ENCODE data around the gene MUCL3. TPM values are rescaled to one million over a fixed set of nuclear protein-coding genes. Genes with fewer than 3 reads are reported as not detected.

Gene MUCL3
- total and polyA plus RNA-seq, 8 donors, result 0.87 to 346 (median 76.8) TPM

DNA sequence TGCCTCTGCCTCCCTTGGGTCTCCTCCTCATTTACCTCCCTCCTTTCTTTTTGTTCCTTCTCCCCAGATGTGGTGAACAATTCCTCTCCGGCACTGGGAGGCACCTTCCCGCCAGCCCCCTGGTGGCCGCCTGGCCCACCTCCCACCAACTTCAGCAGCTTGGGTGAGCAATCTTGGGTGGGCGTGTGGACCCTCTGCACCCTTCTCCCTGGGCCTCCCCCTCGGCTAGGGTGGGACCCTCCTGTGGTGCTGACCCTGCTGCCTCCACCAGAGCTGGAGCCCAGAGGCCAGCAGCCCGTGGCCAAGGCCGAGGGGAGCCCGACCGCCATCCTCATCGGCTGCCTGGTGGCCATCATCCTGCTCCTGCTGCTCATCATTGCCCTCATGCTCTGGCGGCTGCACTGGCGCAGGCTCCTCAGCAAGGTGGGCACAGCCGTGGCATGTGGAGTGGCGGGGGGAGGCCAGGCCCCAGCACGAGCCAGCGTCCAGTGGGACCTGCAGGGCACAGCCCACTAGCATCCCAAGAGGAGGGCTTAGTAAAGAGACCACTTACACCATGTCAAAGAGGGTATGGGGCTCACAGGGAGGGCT lies 47.7 kb upstream of the MUCL3 start:
- H3K36me3 ChIP-seq, result peaks cover 57 to 97% (median 95%) of the 10 kb centered on the region in 4 donors
- 82 to 89% (median 86%) methylated on average over 10 to 16 of the region's 16 CpGs for WGBS, 5 donors

DNA sequence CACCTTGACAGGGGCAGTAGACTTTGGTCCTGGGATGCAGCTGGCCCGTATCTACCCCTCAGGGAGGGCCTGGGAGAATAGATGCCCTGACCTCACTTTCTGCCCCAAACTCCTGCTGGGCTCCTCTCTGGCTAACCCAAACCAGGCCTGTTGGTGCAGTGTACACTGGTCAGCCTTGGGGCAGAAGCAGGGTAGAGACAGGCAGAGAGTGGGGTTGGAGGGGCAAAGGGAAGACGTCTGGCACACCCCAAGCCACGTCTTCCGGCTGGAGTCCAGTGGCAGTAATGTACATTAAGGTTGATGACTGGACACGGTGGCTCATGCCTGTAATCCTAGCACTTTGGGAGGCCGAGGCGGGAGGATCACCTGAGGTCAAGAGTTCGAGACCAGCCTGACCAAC lies 47.1 kb upstream of the MUCL3 start:
- intact Hi-C loops (cut with DNase I; ENCODE audit: low total_unique reads), result no loop called here
- peaks cover 63 to 100% (median 100%) of the 10 kb centered on the region in 4 donors for H3K36me3 ChIP-seq
- WGBS, 5 donors, result 86 to 91% (median 90%) methylated on average over 8 of the region's 8 CpGs

More for the DNA sequence above, 47.7 kb upstream of the MUCL3 start:
- Histone ChIP-seq H3K27me3 (no peaks in the 10 kb centered on the region), H3K9me3 (no peaks in the 10 kb centered on the region), H3K4me1 (peaks cover 0 to 30% (median 12%) of the 10 kb centered on the region in 4 donors), H3K27ac (no peak overlapping the region), H3K4me3 (no peak overlapping the region)
- no peak for DNase-seq
- TF ChIP-seq POLR2AphosphoS5 (IDR thresholded peaks at IDR 0.05) (no peak), EP300 (IDR thresholded peaks at IDR 0.05) (no peak), POLR2A (IDR thresholded peaks at IDR 0.05) (no peak)
- TF ChIP-seq, protein P1, sequence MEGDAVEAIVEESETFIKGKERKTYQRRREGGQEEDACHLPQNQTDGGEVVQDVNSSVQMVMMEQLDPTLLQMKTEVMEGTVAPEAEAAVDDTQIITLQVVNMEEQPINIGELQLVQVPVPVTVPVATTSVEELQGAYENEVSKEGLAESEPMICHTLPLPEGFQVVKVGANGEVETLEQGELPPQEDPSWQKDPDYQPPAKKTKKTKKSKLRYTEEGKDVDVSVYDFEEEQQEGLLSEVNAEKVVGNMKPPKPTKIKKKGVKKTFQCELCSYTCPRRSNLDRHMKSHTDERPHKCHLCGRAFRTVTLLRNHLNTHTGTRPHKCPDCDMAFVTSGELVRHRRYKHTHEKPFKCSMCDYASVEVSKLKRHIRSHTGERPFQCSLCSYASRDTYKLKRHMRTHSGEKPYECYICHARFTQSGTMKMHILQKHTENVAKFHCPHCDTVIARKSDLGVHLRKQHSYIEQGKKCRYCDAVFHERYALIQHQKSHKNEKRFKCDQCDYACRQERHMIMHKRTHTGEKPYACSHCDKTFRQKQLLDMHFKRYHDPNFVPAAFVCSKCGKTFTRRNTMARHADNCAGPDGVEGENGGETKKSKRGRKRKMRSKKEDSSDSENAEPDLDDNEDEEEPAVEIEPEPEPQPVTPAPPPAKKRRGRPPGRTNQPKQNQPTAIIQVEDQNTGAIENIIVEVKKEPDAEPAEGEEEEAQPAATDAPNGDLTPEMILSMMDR (IDR thresholded peaks at IDR 0.05), result no peak
- intact Hi-C loops (cut with DNase I; ENCODE audit: low total_unique reads), result no loop called here

DNA sequence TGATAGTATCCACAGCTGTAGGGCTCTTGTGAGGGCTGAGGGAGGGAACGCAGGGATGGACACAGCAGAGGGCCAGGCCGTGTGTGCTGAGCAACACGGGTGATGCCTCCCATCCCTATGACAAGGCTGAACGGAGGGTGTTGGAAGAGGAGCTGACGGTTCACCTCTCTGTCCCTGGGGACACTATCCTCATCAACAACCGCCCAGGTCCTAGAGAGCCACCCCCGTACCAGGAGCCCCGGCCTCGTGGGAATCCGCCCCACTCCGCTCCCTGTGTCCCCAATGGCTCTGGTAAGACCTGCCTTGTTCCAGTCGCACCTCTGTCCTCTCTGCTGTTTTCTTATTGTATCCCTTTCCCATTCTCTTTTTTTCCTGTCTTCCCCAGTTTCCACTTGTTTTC lies 46.4 kb upstream of the MUCL3 start:
- Histone ChIP-seq H3K27ac (no peak overlapping the region), H3K9me3 (no peaks in the 10 kb centered on the region), H3K4me1 (peaks cover 0 to 17% (median 7%) of the 10 kb centered on the region in 4 donors), H3K27me3 (no peaks in the 10 kb centered on the region), H3K4me3 (no peak overlapping the region), H3K36me3 (peaks cover 69 to 100% (median 100%) of the 10 kb centered on the region in 4 donors)
- intact Hi-C loops (cut with DNase I; ENCODE audit: low total_unique reads), result no loop called here
- no peak for DNase-seq
- TF ChIP-seq POLR2AphosphoS5 (IDR thresholded peaks at IDR 0.05) (no peak), POLR2A (IDR thresholded peaks at IDR 0.05) (no peak), EP300 (IDR thresholded peaks at IDR 0.05) (no peak)
- TF ChIP-seq, protein P1 (IDR thresholded peaks at IDR 0.05), result no peak
- 86 to 94% (median 93%) methylated on average over 10 to 12 of the region's 12 CpGs for WGBS, 5 donors

More for the DNA sequence above, 47.1 kb upstream of the MUCL3 start:
- H3K4me3 ChIP-seq, result no peak overlapping the region
- H3K27me3 ChIP-seq, result no peaks in the 10 kb centered on the region
- DNase-seq, result no peak
- no peaks in the 10 kb centered on the region for H3K9me3 ChIP-seq
- TF ChIP-seq, protein P1 (IDR thresholded peaks at IDR 0.05), result no peak
- no peak for TF ChIP-seq EP300 (IDR thresholded peaks at IDR 0.05)
- no peak for TF ChIP-seq POLR2A (IDR thresholded peaks at IDR 0.05)
- TF ChIP-seq POLR2AphosphoS5 (IDR thresholded peaks at IDR 0.05), result no peak
- H3K4me1 ChIP-seq, result peaks cover 0 to 24% (median 9%) of the 10 kb centered on the region in 4 donors
- H3K27ac ChIP-seq, result no peak overlapping the region

DNA sequence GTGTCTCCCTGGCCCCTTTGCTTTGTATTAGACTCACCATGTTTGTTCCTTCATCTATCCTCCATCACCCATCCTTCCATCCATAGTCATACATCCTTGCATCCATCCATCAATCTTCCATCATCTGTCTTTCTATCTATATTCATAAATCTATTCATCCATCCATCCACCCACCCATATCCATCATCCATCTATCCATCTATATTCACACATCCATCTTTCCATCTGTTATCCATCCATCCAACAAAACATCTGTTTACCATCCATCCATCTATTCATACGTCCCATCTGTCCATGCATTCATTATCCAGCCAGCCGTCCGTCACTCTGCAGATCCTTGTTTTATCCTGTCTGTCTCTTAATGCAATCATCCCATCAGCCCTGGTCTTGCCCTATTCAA lies 45.8 kb upstream of the MUCL3 start:
- DNase-seq, result no peak
- TF ChIP-seq EP300 (IDR thresholded peaks at IDR 0.05), result no peak
- no peak for TF ChIP-seq POLR2AphosphoS5 (IDR thresholded peaks at IDR 0.05)
- TF ChIP-seq, protein P1 (IDR thresholded peaks at IDR 0.05), result no peak
- no peak for TF ChIP-seq POLR2A (IDR thresholded peaks at IDR 0.05)
- WGBS, 5 donors, result 92 to 95% (median 92%) methylated on average over 3 of the region's 3 CpGs
- Histone ChIP-seq H3K9me3 (no peaks in the 10 kb centered on the region), H3K4me3 (no peak overlapping the region), H3K27ac (no peak overlapping the region), H3K27me3 (no peaks in the 10 kb centered on the region), H3K4me1 (peaks cover 0 to 11% (median 5%) of the 10 kb centered on the region in 4 donors), H3K36me3 (peaks cover 72 to 100% (median 100%) of the 10 kb centered on the region in 4 donors)
- intact Hi-C loops (cut with DNase I; ENCODE audit: low total_unique reads), result no loop called here
